ENCODE results near the gene ADAMTSL2.

- TF ChIP-seq CTCF (optimal IDR thresholded peaks at IDR 0.05 in 1 of 3, IDR thresholded peaks at IDR 0.05 in 1 of 3, conservative IDR thresholded peaks at IDR 0.05 in 1 of 3; ENCODE audit: extremely low read depth in 1 of 3, insufficient read depth in 2 of 3, low read length in 3 of 3): no peak
- TF ChIP-seq EZH2 (IDR thresholded peaks at IDR 0.05; ENCODE audit: low read length): no peak
Measured at GRCh38 chr9:133488686-133489252, 45.7 kb upstream of the ADAMTSL2 start.
